Natural killer cell treated with Interleukin-12 subunit alpha and Interleukin-12 subunit beta and Interleukin-15 and Interleukin-18, amount 100 ng/mL, for 72 hours (primary cell): Measurements from ENCODE around the gene UBXN10. TPM values are rescaled to one million over a fixed set of nuclear protein-coding genes. Genes with fewer than 3 reads are reported as not detected.

Source experiments
- ATAC-seq, 2 donors: fragments of 150-1000 bp; cut with Tn5 transposase in 1 of 2; sonication (Bioruptor Pico), chemical (Tn5 transposase) in 1 of 2; 2 replicates each; pipeline ENCODE4 v1.10.0; 2021
- DNase-seq: peaks from one replicate; pipeline ENCODE4 v3.0.0; 2022; ENCODE audit warnings: low spot score
- H3K27ac Mint-ChIP-seq, 2 donors: 1 replicate in 1 of 2; 2 replicates in 1 of 2; pipeline ENCODE4 v1.8.0; 2022; ENCODE audit warnings: mixed read lengths in 2 of 2, mild to moderate bottlenecking in 1 of 2, moderate library complexity in 1 of 2
- H3K27me3 Mint-ChIP-seq, 2 donors: 1 replicate in 1 of 2; 2 replicates in 1 of 2; pipeline ENCODE4 v1.8.0; 2022; ENCODE audit warnings: mixed read lengths in 2 of 2
- H3K36me3 Mint-ChIP-seq: one replicate; pipeline ENCODE4 v1.8.0; 2022; ENCODE audit warnings: mixed read lengths
- H3K4me1 Mint-ChIP-seq, 2 donors: 1 replicate in 1 of 2; 2 replicates in 1 of 2; pipeline ENCODE4 v1.8.0; 2022; ENCODE audit warnings: low read depth in 2 of 2, mixed read lengths in 2 of 2, mild to moderate bottlenecking in 1 of 2
- H3K4me3 Mint-ChIP-seq: one replicate; pipeline ENCODE4 v1.8.0; 2022; ENCODE audit warnings: mixed read lengths
- H3K9me3 Mint-ChIP-seq: 2 replicates; pipeline ENCODE4 v1.8.0; 2022; ENCODE audit warnings: mixed read lengths
- total RNA-seq, 2 donors: library from RNA; stranded (reverse); gene quantifications; one replicate each; pipeline ENCODE4 v1.2.3, GENCODE V29; 2022

The UBXN10 gene
- total RNA-seq, 2 donors from 2014 or later, result 0.26 to 0.56 TPM

- DNase-seq (no peak), ATAC-seq (no peak)
- Mint-ChIP-seq H3K9me3 (peaks cover 10% of the 10 kb centered on the region), H3K27me3 (peaks cover 0 to 4% of the 10 kb centered on the region in 2 donors), H3K36me3 (no peaks in the 10 kb centered on the region), H3K27ac (peak overlapping the region; percentile 77), H3K4me1 (peaks cover 32 to 35% of the 10 kb centered on the region in 2 donors), H3K4me3 (no peak overlapping the region)
Observed at GRCh38 chr1:20183035-20183434, 2.9 kb upstream of the UBXN10 start.

- Mint-ChIP-seq H3K9me3 (peaks cover 10% of the 10 kb centered on the region), H3K36me3 (no peaks in the 10 kb centered on the region), H3K27ac (peak overlapping the region; percentile 77), H3K27me3 (peaks cover 0 to 8% of the 10 kb centered on the region in 2 donors), H3K4me1 (peaks cover 39 to 42% of the 10 kb centered on the region in 2 donors), H3K4me3 (no peak overlapping the region)
- no peak for ATAC-seq
- DNase-seq, result no peak
Observed at GRCh38 chr1:20183616-20184271, 2.2 kb upstream of the UBXN10 start.

- DNase-seq (no peak), ATAC-seq (peak in 1 of 2 donors; percentile 67)
- no peaks in the 10 kb centered on the region for H3K36me3 Mint-ChIP-seq
- H3K4me1 Mint-ChIP-seq, result peaks cover 44 to 47% of the 10 kb centered on the region in 2 donors
- peaks cover 0 to 14% of the 10 kb centered on the region in 2 donors for H3K27me3 Mint-ChIP-seq
- peak overlapping the region; percentile 77 for H3K27ac Mint-ChIP-seq
- peak overlapping the region; percentile 82 for H3K4me3 Mint-ChIP-seq
- H3K9me3 Mint-ChIP-seq, result peaks cover 6% of the 10 kb centered on the region
Observed at GRCh38 chr1:20184481-20184900, 1.4 kb upstream of the UBXN10 start.

GRCh38 chr1:20184997-20185833 is 681 bp upstream of the UBXN10 start:
- peak overlapping the region; percentile 82 for H3K4me3 Mint-ChIP-seq

DNA sequence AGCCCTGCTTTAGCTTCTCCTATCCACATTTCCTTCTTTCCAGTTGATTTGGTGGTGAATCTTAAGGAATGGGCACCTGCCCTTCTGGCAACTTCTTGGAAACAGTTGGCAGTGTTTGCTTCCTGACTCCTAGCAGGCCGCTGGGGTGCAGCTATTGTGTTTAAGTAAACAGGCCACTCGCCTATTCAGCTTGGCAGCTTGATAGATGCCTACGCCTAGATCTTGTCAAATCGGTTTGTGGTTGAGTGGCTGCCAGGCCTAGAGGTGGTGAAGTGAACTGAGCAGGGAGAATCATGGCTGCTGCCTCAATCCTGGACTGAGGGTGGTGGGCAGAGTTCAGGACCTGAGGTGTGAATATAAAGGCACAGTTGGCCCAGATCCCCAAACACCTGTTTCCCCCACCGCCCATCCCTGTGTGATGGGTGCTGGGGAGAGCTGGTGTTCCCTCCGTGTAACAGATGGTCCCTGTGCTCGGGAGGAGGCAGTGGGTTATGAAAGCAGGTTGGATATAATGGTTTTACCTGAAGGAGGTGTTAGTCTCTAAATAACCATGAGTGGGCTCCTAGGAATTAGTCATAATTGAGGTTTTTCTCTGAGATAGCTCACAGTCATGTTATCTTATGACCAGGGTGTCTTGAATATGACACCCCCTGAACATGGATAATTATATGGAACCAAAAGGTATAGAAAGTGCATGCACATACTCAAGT is 1.4 kb downstream of the UBXN10 start:
- DNase-seq (no peak), ATAC-seq (peak in 1 of 2 donors; percentile 29)
- Mint-ChIP-seq H3K4me3 (peak overlapping the region; percentile 75), H3K4me1 (peaks cover 42 to 44% of the 10 kb centered on the region in 2 donors), H3K27me3 (peaks cover 0 to 13% of the 10 kb centered on the region in 2 donors), H3K27ac (peak overlapping the region; percentile 57 to 75), H3K36me3 (no peaks in the 10 kb centered on the region), H3K9me3 (no peaks in the 10 kb centered on the region)

More at GRCh38 chr1:20184997-20185833, 681 bp upstream of the UBXN10 start:
- DNase-seq (no peak), ATAC-seq (peak; percentile 78 to 80)
- H3K4me1 Mint-ChIP-seq, result peaks cover 42 to 44% of the 10 kb centered on the region in 2 donors
- H3K27me3 Mint-ChIP-seq, result peaks cover 0 to 15% of the 10 kb centered on the region in 2 donors
- H3K36me3 Mint-ChIP-seq, result no peaks in the 10 kb centered on the region
- H3K27ac Mint-ChIP-seq, result peak overlapping the region; percentile 77
- no peaks in the 10 kb centered on the region for H3K9me3 Mint-ChIP-seq

DNA sequence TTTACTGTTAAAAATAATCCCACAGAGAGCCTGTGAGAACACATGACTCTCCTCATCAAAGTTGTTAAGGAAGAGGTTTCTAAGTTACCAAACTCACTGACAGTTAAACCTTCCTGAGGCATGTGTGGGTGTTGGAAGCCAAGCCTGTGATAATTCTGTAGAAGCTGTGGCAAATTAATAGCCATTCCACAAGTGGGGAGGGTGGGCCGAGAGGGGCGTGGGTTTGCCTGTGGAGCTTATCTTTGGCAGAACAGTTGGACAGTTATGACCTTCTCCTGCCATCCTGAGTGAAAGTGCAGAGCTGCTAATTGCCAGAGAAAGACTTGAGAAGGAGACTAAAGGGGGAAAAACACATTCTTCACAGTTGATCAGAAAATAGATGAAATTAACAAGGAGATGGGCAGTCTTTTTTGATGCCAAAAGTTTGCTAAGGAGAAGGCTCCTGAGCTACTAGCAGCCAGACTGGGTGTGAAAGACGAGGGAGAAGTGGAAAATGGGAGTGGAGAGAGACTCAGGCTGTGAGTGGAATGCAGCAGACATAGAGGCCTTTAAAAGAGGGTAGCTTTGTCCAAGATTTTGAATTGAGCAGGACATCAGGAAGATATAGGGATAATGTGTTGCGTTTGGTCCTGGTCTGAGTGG is 2.0 kb downstream of the UBXN10 start:
- no peaks in the 10 kb centered on the region for H3K36me3 Mint-ChIP-seq
- DNase-seq, result no peak
- peaks cover 0 to 15% of the 10 kb centered on the region in 2 donors for H3K27me3 Mint-ChIP-seq
- peaks cover 42 to 44% of the 10 kb centered on the region in 2 donors for H3K4me1 Mint-ChIP-seq
- H3K4me3 Mint-ChIP-seq, result peak overlapping the region; percentile 75
- ATAC-seq, result no peak
- peak overlapping the region; percentile 2 to 57 for H3K27ac Mint-ChIP-seq
- H3K9me3 Mint-ChIP-seq, result no peaks in the 10 kb centered on the region

DNA sequence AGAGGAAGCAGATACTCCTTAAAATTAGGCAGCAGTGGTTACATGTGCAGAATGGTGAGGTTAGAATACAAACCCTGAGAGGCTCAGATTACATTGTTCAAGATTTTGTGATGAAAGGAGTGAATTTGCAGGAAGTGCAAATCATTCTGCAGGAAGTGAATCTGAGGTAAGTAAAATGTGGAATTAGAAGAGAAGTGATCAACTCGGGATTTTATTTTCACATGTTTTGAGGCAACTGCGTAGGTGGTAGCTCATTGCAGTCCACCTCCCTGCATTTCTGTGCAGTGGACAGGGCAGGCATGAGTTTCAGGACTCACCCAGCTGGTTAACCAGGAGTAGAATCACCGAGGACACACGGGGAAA is 2.5 kb downstream of the UBXN10 start:
- peak overlapping the region; percentile 2 to 57 for H3K27ac Mint-ChIP-seq
- ATAC-seq (no peak), DNase-seq (no peak)
- peak overlapping the region; percentile 16 for H3K4me3 Mint-ChIP-seq
- no peaks in the 10 kb centered on the region for H3K36me3 Mint-ChIP-seq
- H3K4me1 Mint-ChIP-seq, result peaks cover 42 to 44% of the 10 kb centered on the region in 2 donors
- H3K9me3 Mint-ChIP-seq, result no peaks in the 10 kb centered on the region
- H3K27me3 Mint-ChIP-seq, result peaks cover 0 to 15% of the 10 kb centered on the region in 2 donors

GRCh38 chr1:20189664-20190063 is 3.8 kb downstream of the UBXN10 start:
- Mint-ChIP-seq H3K4me1 (peaks cover 38% of the 10 kb centered on the region in 2 donors), H3K27me3 (peaks cover 0 to 15% of the 10 kb centered on the region in 2 donors)

GRCh38 chr1:20190256-20191160 is 4.6 kb downstream of the UBXN10 start:
- H3K27me3 Mint-ChIP-seq, result peaks cover 0 to 15% of the 10 kb centered on the region in 2 donors
- H3K9me3 Mint-ChIP-seq, result no peaks in the 10 kb centered on the region
- H3K4me3 Mint-ChIP-seq, result no peak overlapping the region
- DNase-seq (no peak), ATAC-seq (no peak)
- peaks cover 30 to 32% of the 10 kb centered on the region in 2 donors for H3K4me1 Mint-ChIP-seq
- H3K36me3 Mint-ChIP-seq, result no peaks in the 10 kb centered on the region
- no peak overlapping the region for H3K27ac Mint-ChIP-seq

More at GRCh38 chr1:20189664-20190063, 3.8 kb downstream of the UBXN10 start:
- Mint-ChIP-seq H3K27ac (peak overlapping the region in 1 of 2 donors; percentile 50), H3K36me3 (no peaks in the 10 kb centered on the region), H3K4me3 (no peak overlapping the region), H3K9me3 (no peaks in the 10 kb centered on the region)
- no peak for ATAC-seq
- DNase-seq, result no peak

DNA sequence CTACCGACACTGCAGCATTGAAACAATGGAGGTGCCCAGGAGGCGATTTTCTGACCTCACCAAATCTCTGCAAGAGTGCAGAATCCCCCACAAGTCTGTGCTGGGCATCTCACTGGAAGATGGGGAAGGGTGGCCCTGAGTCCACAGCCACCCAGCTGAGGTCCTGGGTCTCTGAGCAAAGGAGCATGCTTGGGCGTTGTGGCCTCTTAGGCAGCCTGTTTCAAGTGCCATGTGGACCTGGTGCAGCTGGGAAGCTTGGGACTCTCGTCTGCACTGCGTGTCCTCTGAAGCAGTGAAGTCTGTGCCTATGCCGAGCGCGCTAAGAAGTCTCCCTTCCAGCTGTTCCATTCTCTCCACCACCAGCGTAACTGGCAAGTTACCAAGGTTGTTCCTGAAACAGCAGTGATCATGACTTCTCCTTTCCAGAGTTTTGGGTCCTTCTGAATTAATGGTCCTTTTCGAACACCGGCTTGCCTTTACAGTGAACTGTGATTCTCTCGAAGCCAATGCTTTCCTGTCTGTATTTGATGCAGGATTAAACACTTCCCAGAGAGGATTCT is 5.5 kb downstream of the UBXN10 start:
- ATAC-seq, result no peak
- H3K9me3 Mint-ChIP-seq, result no peaks in the 10 kb centered on the region
- H3K4me1 Mint-ChIP-seq, result peaks cover 28 to 30% of the 10 kb centered on the region in 2 donors
- peaks cover 0 to 15% of the 10 kb centered on the region in 2 donors for H3K27me3 Mint-ChIP-seq
- no peak overlapping the region for H3K4me3 Mint-ChIP-seq
- H3K36me3 Mint-ChIP-seq, result no peaks in the 10 kb centered on the region
- no peak for DNase-seq
- no peak overlapping the region for H3K27ac Mint-ChIP-seq

GRCh38 chr1:20192364-20192763 is 6.5 kb downstream of the UBXN10 start:
- Mint-ChIP-seq H3K4me1 (peaks cover 18 to 21% of the 10 kb centered on the region in 2 donors), H3K4me3 (no peak overlapping the region), H3K27me3 (peaks cover 0 to 18% of the 10 kb centered on the region in 2 donors), H3K27ac (no peak overlapping the region), H3K36me3 (no peaks in the 10 kb centered on the region), H3K9me3 (no peaks in the 10 kb centered on the region)
- no peak for DNase-seq
- no peak for ATAC-seq

- ATAC-seq (no peak), DNase-seq (no peak)
- H3K4me3 Mint-ChIP-seq, result no peak overlapping the region
- no peaks in the 10 kb centered on the region for H3K9me3 Mint-ChIP-seq
- peaks cover 0 to 19% of the 10 kb centered on the region in 2 donors for H3K27me3 Mint-ChIP-seq
- H3K27ac Mint-ChIP-seq, result no peak overlapping the region
- peaks cover 12 to 15% of the 10 kb centered on the region in 2 donors for H3K4me1 Mint-ChIP-seq
- H3K36me3 Mint-ChIP-seq, result no peaks in the 10 kb centered on the region
Observed at GRCh38 chr1:20192871-20193411, 7.0 kb downstream of the UBXN10 start.
